OCI-LY1 (cell line): Measurements from ENCODE around the gene EPHA4.

Source experiments
- EZH2 ChIP-seq: fragments of 200-600 bp; sonication (generic), shearing (Covaris generic); IDR thresholded peaks from 2 replicates; pipeline ENCODE4 v1.8.0; 2017; ENCODE audit warnings: borderline replicate concordance, mixed run types, mild to moderate bottlenecking, antibody characterized with exemption, low read length, moderate library complexity, mixed read lengths
- TF ChIP-seq, protein P1 (sequence below): fragments of 200-600 bp; sonication (generic), shearing (Covaris generic); IDR thresholded peaks from 2 replicates; pipeline ENCODE4 v1.5.1; 2017; ENCODE audit warnings: mild to moderate bottlenecking, antibody characterized with exemption, low read length, moderate library complexity, mixed read lengths

DNA sequence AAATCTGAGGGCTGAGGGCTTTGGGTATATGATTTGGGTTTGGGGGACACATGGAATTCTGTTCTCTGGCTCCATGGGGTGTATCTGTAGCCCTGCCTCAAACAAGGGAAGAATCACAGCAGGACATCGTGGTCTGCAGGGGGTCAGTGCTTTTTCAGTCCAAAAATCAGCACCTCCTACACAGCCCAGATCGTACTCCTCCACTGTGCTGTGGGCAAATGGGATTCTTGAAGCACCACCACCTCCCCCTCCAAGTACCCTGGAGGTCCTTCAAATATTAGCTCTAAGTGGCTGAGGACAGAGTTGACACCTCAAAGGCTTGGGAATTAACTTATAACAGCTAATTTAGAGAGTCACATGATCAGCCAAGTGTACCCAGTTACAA, 41.5 kb downstream of the EPHA4 start:
- TF ChIP-seq, protein P1, sequence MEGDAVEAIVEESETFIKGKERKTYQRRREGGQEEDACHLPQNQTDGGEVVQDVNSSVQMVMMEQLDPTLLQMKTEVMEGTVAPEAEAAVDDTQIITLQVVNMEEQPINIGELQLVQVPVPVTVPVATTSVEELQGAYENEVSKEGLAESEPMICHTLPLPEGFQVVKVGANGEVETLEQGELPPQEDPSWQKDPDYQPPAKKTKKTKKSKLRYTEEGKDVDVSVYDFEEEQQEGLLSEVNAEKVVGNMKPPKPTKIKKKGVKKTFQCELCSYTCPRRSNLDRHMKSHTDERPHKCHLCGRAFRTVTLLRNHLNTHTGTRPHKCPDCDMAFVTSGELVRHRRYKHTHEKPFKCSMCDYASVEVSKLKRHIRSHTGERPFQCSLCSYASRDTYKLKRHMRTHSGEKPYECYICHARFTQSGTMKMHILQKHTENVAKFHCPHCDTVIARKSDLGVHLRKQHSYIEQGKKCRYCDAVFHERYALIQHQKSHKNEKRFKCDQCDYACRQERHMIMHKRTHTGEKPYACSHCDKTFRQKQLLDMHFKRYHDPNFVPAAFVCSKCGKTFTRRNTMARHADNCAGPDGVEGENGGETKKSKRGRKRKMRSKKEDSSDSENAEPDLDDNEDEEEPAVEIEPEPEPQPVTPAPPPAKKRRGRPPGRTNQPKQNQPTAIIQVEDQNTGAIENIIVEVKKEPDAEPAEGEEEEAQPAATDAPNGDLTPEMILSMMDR = no peak
- TF ChIP-seq EZH2 = no peak
